ENCODE results near the gene CPNE4.

DNA sequence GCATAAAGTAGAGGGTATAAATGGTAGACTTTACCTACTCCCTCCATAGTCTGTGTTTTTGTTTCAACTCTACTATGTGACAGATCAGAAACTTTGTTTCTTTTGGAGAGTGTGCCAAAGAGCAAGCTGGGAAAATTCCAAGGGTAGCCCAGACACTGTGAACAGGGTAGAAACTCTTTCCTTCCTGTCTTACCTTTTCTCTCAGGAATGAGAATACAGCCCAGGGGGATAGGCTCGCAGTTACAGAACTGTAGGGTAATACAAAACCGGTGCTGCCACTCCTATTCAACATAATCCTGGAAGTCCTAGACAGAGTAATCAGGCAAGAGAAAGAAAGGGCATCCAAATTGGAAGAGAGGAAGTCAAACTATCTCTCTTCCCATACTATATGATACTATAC is 256.3 kb downstream of the CPNE4 start:
- TF ChIP-seq CTCF (IDR thresholded peaks at IDR 0.05; ENCODE audit: low read depth, low read length, poor library complexity, severe bottlenecking) (no peak), EZH2phosphoT487 (IDR thresholded peaks at IDR 0.05; ENCODE audit: borderline replicate concordance, low read length) (no peak)

Measured in DOHH2 (cell line).